ENCODE measurements around the gene SORT1.

The SORT1 gene

GRCh38 chr1:109264379-109264755 lies 133.4 kb downstream of the SORT1 start:
- Histone ChIP-seq H3K4me1 (ENCODE audit: control insufficient read depth in 5 of 5, insufficient read depth in 5 of 5, low read length in 5 of 5) (peaks cover 0 to 9% (median 5%) of the 10 kb centered on the region in 5 donors), H3K9ac (ENCODE audit: low read length in 5 of 5) (no peak overlapping the region), H3K27ac (ENCODE audit: low read depth, low read length) (no peak overlapping the region), H3K9me3 (ENCODE audit: control insufficient read depth in 5 of 5, low read length in 5 of 5) (no peaks in the 10 kb centered on the region), H3K4me3 (ENCODE audit: low read depth in 1 of 5, low read length in 5 of 5) (no peak overlapping the region), H3K36me3 (ENCODE audit: control insufficient read depth in 5 of 5, insufficient read depth in 5 of 5, low read length in 5 of 5) (peaks cover 0 to 2% (median 0%) of the 10 kb centered on the region in 5 donors), H3K27me3 (ENCODE audit: control insufficient read depth in 5 of 5, insufficient read depth in 4 of 5, low read length in 5 of 5) (no peaks in the 10 kb centered on the region)

- no peaks in the 10 kb centered on the region for H3K9me3 ChIP-seq (ENCODE audit: control insufficient read depth in 5 of 5, low read length in 5 of 5)
- no peak overlapping the region for H3K27ac ChIP-seq (ENCODE audit: low read depth, low read length)
- peaks cover 0 to 3% (median 0%) of the 10 kb centered on the region in 5 donors for H3K36me3 ChIP-seq (ENCODE audit: control insufficient read depth in 5 of 5, insufficient read depth in 5 of 5, low read length in 5 of 5)
- no peaks in the 10 kb centered on the region for H3K27me3 ChIP-seq (ENCODE audit: control insufficient read depth in 5 of 5, insufficient read depth in 4 of 5, low read length in 5 of 5)
- no peak overlapping the region for H3K4me3 ChIP-seq (ENCODE audit: low read depth in 1 of 5, low read length in 5 of 5)
- peaks cover 0 to 9% (median 5%) of the 10 kb centered on the region in 5 donors for H3K4me1 ChIP-seq (ENCODE audit: control insufficient read depth in 5 of 5, insufficient read depth in 5 of 5, low read length in 5 of 5)
- H3K9ac ChIP-seq (ENCODE audit: low read length in 5 of 5), result no peak overlapping the region
Measured at GRCh38 chr1:109263597-109264378, 133.9 kb downstream of the SORT1 start.

GRCh38 chr1:109263234-109263596 lies 134.5 kb downstream of the SORT1 start:
- H3K4me1 ChIP-seq (ENCODE audit: control insufficient read depth in 5 of 5, insufficient read depth in 5 of 5, low read length in 5 of 5), result peaks cover 0 to 9% (median 5%) of the 10 kb centered on the region in 5 donors
- no peak overlapping the region for H3K9ac ChIP-seq (ENCODE audit: low read length in 5 of 5)
- H3K4me3 ChIP-seq (ENCODE audit: low read depth in 1 of 5, low read length in 5 of 5), result no peak overlapping the region
- H3K9me3 ChIP-seq (ENCODE audit: control insufficient read depth in 5 of 5, low read length in 5 of 5), result no peaks in the 10 kb centered on the region
- peaks cover 0 to 4% (median 0%) of the 10 kb centered on the region in 5 donors for H3K36me3 ChIP-seq (ENCODE audit: control insufficient read depth in 5 of 5, insufficient read depth in 5 of 5, low read length in 5 of 5)
- H3K27me3 ChIP-seq (ENCODE audit: control insufficient read depth in 5 of 5, insufficient read depth in 4 of 5, low read length in 5 of 5), result no peaks in the 10 kb centered on the region
- no peak overlapping the region for H3K27ac ChIP-seq (ENCODE audit: low read depth, low read length)

GRCh38 chr1:109262231-109263055 lies 135.3 kb downstream of the SORT1 start:
- Histone ChIP-seq H3K27me3 (ENCODE audit: control insufficient read depth in 5 of 5, insufficient read depth in 4 of 5, low read length in 5 of 5) (no peaks in the 10 kb centered on the region), H3K27ac (ENCODE audit: low read depth, low read length) (no peak overlapping the region), H3K9ac (ENCODE audit: low read length in 5 of 5) (no peak overlapping the region), H3K4me1 (ENCODE audit: control insufficient read depth in 5 of 5, insufficient read depth in 5 of 5, low read length in 5 of 5) (peaks cover 0 to 9% (median 5%) of the 10 kb centered on the region in 5 donors), H3K4me3 (ENCODE audit: low read depth in 1 of 5, low read length in 5 of 5) (no peak overlapping the region), H3K9me3 (ENCODE audit: control insufficient read depth in 5 of 5, low read length in 5 of 5) (no peaks in the 10 kb centered on the region), H3K36me3 (ENCODE audit: control insufficient read depth in 5 of 5, insufficient read depth in 5 of 5, low read length in 5 of 5) (peaks cover 0 to 4% (median 0%) of the 10 kb centered on the region in 5 donors)

- H3K4me1 ChIP-seq (ENCODE audit: control insufficient read depth in 5 of 5, insufficient read depth in 5 of 5, low read length in 5 of 5), result peaks cover 0 to 9% (median 5%) of the 10 kb centered on the region in 5 donors
- H3K9me3 ChIP-seq (ENCODE audit: control insufficient read depth in 5 of 5, low read length in 5 of 5), result no peaks in the 10 kb centered on the region
- H3K9ac ChIP-seq (ENCODE audit: low read length in 5 of 5), result no peak overlapping the region
- no peak overlapping the region for H3K4me3 ChIP-seq (ENCODE audit: low read depth in 1 of 5, low read length in 5 of 5)
- no peak overlapping the region for H3K27ac ChIP-seq (ENCODE audit: low read depth, low read length)
- H3K36me3 ChIP-seq (ENCODE audit: control insufficient read depth in 5 of 5, insufficient read depth in 5 of 5, low read length in 5 of 5), result peaks cover 0 to 4% (median 0%) of the 10 kb centered on the region in 5 donors
- no peaks in the 10 kb centered on the region for H3K27me3 ChIP-seq (ENCODE audit: control insufficient read depth in 5 of 5, insufficient read depth in 4 of 5, low read length in 5 of 5)
Measured at GRCh38 chr1:109261578-109261977, 136.1 kb downstream of the SORT1 start.

GRCh38 chr1:109261006-109261405 lies 136.7 kb downstream of the SORT1 start:
- Histone ChIP-seq H3K4me1 (ENCODE audit: control insufficient read depth in 5 of 5, insufficient read depth in 5 of 5, low read length in 5 of 5) (peaks cover 0 to 9% (median 5%) of the 10 kb centered on the region in 5 donors), H3K27ac (ENCODE audit: low read depth, low read length) (no peak overlapping the region), H3K9ac (ENCODE audit: low read length in 5 of 5) (no peak overlapping the region), H3K36me3 (ENCODE audit: control insufficient read depth in 5 of 5, insufficient read depth in 5 of 5, low read length in 5 of 5) (peaks cover 0 to 4% (median 0%) of the 10 kb centered on the region in 5 donors), H3K4me3 (ENCODE audit: low read depth in 1 of 5, low read length in 5 of 5) (no peak overlapping the region), H3K9me3 (ENCODE audit: control insufficient read depth in 5 of 5, low read length in 5 of 5) (no peaks in the 10 kb centered on the region), H3K27me3 (ENCODE audit: control insufficient read depth in 5 of 5, insufficient read depth in 4 of 5, low read length in 5 of 5) (no peaks in the 10 kb centered on the region)

GRCh38 chr1:109259674-109260557 lies 137.8 kb downstream of the SORT1 start:
- Histone ChIP-seq H3K9me3 (ENCODE audit: control insufficient read depth in 5 of 5, low read length in 5 of 5) (no peaks in the 10 kb centered on the region), H3K4me3 (ENCODE audit: low read depth in 1 of 5, low read length in 5 of 5) (no peak overlapping the region), H3K4me1 (ENCODE audit: control insufficient read depth in 5 of 5, insufficient read depth in 5 of 5, low read length in 5 of 5) (peaks cover 0 to 11% (median 6%) of the 10 kb centered on the region in 5 donors), H3K36me3 (ENCODE audit: control insufficient read depth in 5 of 5, insufficient read depth in 5 of 5, low read length in 5 of 5) (peaks cover 0 to 4% (median 0%) of the 10 kb centered on the region in 5 donors), H3K9ac (ENCODE audit: low read length in 5 of 5) (no peak overlapping the region), H3K27me3 (ENCODE audit: control insufficient read depth in 5 of 5, insufficient read depth in 4 of 5, low read length in 5 of 5) (peaks cover 0 to 3% (median 0%) of the 10 kb centered on the region in 5 donors), H3K27ac (ENCODE audit: low read depth, low read length) (no peak overlapping the region)
